ENCODE results near the gene LTK. TPM values are rescaled to one million over a fixed set of nuclear protein-coding genes. Genes with fewer than 3 reads are reported as not detected.

LTK gene
- total RNA-seq, 1 experiment from 2014 or later, result 9.2 TPM

DNA sequence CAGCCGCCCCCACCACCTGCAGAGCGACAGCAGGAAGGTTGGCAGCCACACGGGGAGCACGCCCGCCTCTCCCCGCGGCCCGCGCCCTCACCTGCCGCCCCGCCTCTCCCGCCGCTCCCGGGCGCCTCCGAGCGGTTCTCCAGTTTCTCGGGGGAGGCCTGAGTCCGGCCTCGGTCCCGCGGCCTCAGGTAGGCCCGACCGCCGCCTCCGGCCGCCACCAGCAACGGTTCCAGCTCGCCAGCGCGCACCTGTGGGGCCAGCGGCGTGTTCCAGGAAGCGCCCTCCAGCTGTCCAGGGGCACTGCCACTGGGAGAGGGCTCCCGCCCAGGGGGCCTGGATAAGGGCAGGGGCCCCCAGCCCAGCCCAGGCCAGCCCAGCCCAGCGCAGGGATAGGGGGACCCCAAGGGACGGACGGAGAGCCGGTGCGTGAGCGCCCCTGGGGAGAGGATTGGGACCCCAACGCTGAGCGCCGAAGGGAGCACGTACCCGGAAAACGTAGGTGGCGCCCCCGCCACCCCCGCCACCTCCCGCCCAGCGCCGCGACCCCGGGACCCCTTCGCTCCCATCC lies 2.2 kb downstream of the LTK start:
- H2AFZ ChIP-seq (ENCODE audit: low read depth, low read length, poor library complexity, severe bottlenecking), result no peak overlapping the region
- ChIA-PET CTCF (interaction anchor here (1.0 kb wide), 1 partner anchor 263 kb away, joined by 3 read pairs; the partner anchor contains the start of gene MAPKBP1), RAD21 (ENCODE audit: low non-redundant PET in 1 of 2, low total read pairs in 2 of 2, uncharacterized antibody in 2 of 2, unreplicated experiment in 2 of 2) (no interaction called here), POLR2A (no interaction called here)
- intact Hi-C loops (cut with micrococcal nuclease), result no loop called here
- H3K79me2 ChIP-seq (ENCODE audit: insufficient read depth, low read length), result no peaks in the 10 kb centered on the region
- no peaks in the 10 kb centered on the region for H3K9me2 ChIP-seq (ENCODE audit: insufficient read depth)
- H3K9ac ChIP-seq (ENCODE audit: low read length), result no peak overlapping the region
- H4K20me1 ChIP-seq (ENCODE audit: insufficient read depth), result no peaks in the 10 kb centered on the region
- TF ChIP-seq REST (IDR thresholded peaks at IDR 0.05; ENCODE audit: low read depth) (no peak), ZNF274 (IDR thresholded peaks at IDR 0.05; ENCODE audit: low read depth, low read length) (no peak), SP1 (IDR thresholded peaks at IDR 0.05; ENCODE audit: low read depth) (no peak), MAX (IDR thresholded peaks at IDR 0.05) (no peak)
- no TSS peak for BruUV-seq (replicated peaks)
- H3K4me1 ChIP-seq (ENCODE audit: control insufficient read depth in 1 of 2, insufficient read depth in 2 of 2, low read length in 2 of 2), result peaks cover 25 to 42% of the 10 kb centered on the region in 2 experiments
- H3K36me3 ChIP-seq (ENCODE audit: control insufficient read depth in 1 of 2, insufficient read depth in 2 of 2, low read length in 2 of 2), result no peaks in the 10 kb centered on the region
- no peak overlapping the region for H3K4me2 ChIP-seq (ENCODE audit: low read length)
- no peak for ATAC-seq
- no peak for DNase-seq (ENCODE audit: low read depth, low spot score)
- H3K27ac ChIP-seq (ENCODE audit: low read depth, low read length), result no peak overlapping the region
- no peaks in the 10 kb centered on the region for H3K27me3 ChIP-seq (ENCODE audit: insufficient read depth, low read length)
- no peaks in the 10 kb centered on the region for H3K9me3 ChIP-seq (ENCODE audit: control insufficient read depth in 1 of 2, insufficient read depth in 1 of 2, low read depth in 1 of 2, low read length in 2 of 2)
- H3K4me3 ChIP-seq (replicated peaks in 1 of 2; ENCODE audit: low read depth in 1 of 2, low read length in 2 of 2), result no peak overlapping the region

DNA sequence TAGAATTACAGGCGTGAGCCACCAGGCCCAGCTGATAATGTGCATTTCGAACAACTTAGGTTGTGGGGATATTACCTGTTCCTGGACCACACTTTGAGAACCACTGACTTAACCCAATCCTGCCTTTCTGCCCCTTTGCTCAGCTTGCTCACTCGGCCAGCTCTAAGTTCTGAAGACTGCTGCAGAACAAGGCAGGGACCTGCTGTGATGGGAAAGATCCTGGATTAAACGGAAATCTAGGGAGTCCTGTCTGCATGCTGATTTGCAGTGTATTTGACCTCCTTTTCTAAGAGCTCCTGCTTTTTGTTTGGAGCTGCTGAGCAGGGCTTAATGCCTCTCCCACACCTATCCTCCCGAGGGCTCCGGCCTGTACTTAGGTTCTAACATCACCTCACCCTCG lies 2.9 kb downstream of the LTK start:
- TF ChIP-seq CEBPB (IDR thresholded peaks at IDR 0.05; ENCODE audit: low read depth), result no peak
- no peak for TF ChIP-seq CBX3 (IDR thresholded peaks at IDR 0.05; ENCODE audit: low read depth)
- TF ChIP-seq JUND (IDR thresholded peaks at IDR 0.05), result no peak
- no peak for TF ChIP-seq POLR2AphosphoS5 (IDR thresholded peaks at IDR 0.05; ENCODE audit: low read depth, low read length)
- no peak for TF ChIP-seq ZBTB33 (IDR thresholded peaks at IDR 0.05; ENCODE audit: extremely low read depth, insufficient replicate concordance, low read length)
- no peak for TF ChIP-seq YY1 (IDR thresholded peaks at IDR 0.05; ENCODE audit: extremely low read depth, insufficient replicate concordance, low read depth, low read length)
- no peak for TF ChIP-seq EZH2phosphoT487 (IDR thresholded peaks at IDR 0.05; ENCODE audit: borderline replicate concordance)
- no peak for TF ChIP-seq MAX (IDR thresholded peaks at IDR 0.05)
- TF ChIP-seq EZH2 (IDR thresholded peaks at IDR 0.05), result no peak
- no peak for TF ChIP-seq ZFX (IDR thresholded peaks at IDR 0.05)
- no peak for TF ChIP-seq FOSL1 (IDR thresholded peaks at IDR 0.05; ENCODE audit: low read depth)
- no peak overlapping the region for H3K4me2 ChIP-seq (ENCODE audit: low read length)
- RAD21 ChIA-PET (ENCODE audit: low non-redundant PET in 1 of 2, low total read pairs in 2 of 2, uncharacterized antibody in 2 of 2, unreplicated experiment in 2 of 2), result no interaction called here
- BruUV-seq (replicated peaks), result no TSS peak
- no peak overlapping the region for H2AFZ ChIP-seq (ENCODE audit: low read depth, low read length, poor library complexity, severe bottlenecking)
- intact Hi-C loops (cut with micrococcal nuclease), result no loop called here
- no peak for DNase-seq (ENCODE audit: low read depth, low spot score)
- H3K36me3 ChIP-seq (ENCODE audit: control insufficient read depth in 1 of 2, insufficient read depth in 2 of 2, low read length in 2 of 2), result no peaks in the 10 kb centered on the region
- H3K9me3 ChIP-seq (ENCODE audit: control insufficient read depth in 1 of 2, insufficient read depth in 1 of 2, low read depth in 1 of 2, low read length in 2 of 2), result no peaks in the 10 kb centered on the region
- no peak overlapping the region for H3K9ac ChIP-seq (ENCODE audit: low read length)
- CTCF ChIA-PET, result no interaction called here
- H3K9me2 ChIP-seq (ENCODE audit: insufficient read depth), result no peaks in the 10 kb centered on the region
- peaks cover 25 to 42% of the 10 kb centered on the region in 2 experiments for H3K4me1 ChIP-seq (ENCODE audit: control insufficient read depth in 1 of 2, insufficient read depth in 2 of 2, low read length in 2 of 2)
- no peak for ATAC-seq
- POLR2A ChIA-PET, result no interaction called here
- H3K79me2 ChIP-seq (ENCODE audit: insufficient read depth, low read length), result no peaks in the 10 kb centered on the region
- no peaks in the 10 kb centered on the region for H4K20me1 ChIP-seq (ENCODE audit: insufficient read depth)
- no peak overlapping the region for H3K4me3 ChIP-seq (replicated peaks in 1 of 2; ENCODE audit: low read depth in 1 of 2, low read length in 2 of 2)
- H3K27me3 ChIP-seq (ENCODE audit: insufficient read depth, low read length), result no peaks in the 10 kb centered on the region
- H3K27ac ChIP-seq (ENCODE audit: low read depth, low read length), result no peak overlapping the region

All from HCT116 (cell line).